ENCODE data around the gene RXRA. TPM values are rescaled to one million over a fixed set of nuclear protein-coding genes. Genes with fewer than 3 reads are reported as not detected.

The RXRA gene
- polyA plus RNA-seq, 1 of the 3 experiments (the other 2 are of a cell fraction) = 7.6 TPM

DNA sequence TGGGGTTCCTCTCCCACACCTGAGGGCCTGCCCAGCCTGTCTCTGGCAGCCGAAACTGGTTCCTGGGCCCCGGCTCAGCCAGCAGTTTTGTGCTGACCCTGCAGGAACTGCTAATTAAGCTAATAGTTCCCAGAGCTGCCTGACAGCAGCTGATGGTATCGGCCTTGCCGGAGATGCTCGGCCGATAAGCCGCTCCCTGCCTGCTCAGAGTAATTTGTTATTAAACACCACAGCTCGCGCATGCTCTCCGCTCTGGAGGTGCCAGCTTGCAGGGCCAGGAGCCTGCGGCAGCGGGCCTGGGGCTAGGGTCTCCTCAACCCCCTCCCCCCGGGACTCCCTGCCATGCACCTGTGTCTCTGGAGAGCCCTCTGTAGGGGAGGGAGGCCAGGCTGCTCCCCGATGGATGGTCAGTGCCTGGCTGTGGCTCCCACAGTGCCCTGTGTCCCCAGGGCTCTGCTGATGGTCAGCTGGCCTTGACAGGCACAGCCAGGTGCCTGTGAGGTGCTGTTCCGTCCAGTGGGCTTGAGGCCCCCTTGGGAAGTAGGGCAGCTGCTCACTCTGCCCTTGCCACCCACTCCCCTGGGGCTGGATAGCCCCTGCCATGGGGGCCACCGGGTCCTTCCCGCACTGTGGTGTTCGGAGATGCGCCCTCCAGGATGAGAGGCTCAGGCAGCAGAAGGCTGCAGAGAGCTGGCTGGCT is 41.7 kb downstream of the RXRA start (continued):
- TF ChIP-seq RAD21 (IDR thresholded peaks at IDR 0.05; ENCODE audit: low read length) (peak; percentile 15; the same call in 1 of the 2 replicates), RCOR1 (IDR thresholded peaks at IDR 0.05; ENCODE audit: low read length) (peak; percentile 95), JUND (IDR thresholded peaks at IDR 0.05) (no peak), SMC3 (IDR thresholded peaks at IDR 0.05; ENCODE audit: low read depth, low read length) (peak; percentile 17; the same call in 1 of the 2 replicates), ELF1 (IDR thresholded peaks at IDR 0.05) (no peak), NFIC (IDR thresholded peaks at IDR 0.05; ENCODE audit: borderline replicate concordance) (no peak; the same call in 1 of the 2 replicates)
- TF ChIP-seq, protein P1, sequence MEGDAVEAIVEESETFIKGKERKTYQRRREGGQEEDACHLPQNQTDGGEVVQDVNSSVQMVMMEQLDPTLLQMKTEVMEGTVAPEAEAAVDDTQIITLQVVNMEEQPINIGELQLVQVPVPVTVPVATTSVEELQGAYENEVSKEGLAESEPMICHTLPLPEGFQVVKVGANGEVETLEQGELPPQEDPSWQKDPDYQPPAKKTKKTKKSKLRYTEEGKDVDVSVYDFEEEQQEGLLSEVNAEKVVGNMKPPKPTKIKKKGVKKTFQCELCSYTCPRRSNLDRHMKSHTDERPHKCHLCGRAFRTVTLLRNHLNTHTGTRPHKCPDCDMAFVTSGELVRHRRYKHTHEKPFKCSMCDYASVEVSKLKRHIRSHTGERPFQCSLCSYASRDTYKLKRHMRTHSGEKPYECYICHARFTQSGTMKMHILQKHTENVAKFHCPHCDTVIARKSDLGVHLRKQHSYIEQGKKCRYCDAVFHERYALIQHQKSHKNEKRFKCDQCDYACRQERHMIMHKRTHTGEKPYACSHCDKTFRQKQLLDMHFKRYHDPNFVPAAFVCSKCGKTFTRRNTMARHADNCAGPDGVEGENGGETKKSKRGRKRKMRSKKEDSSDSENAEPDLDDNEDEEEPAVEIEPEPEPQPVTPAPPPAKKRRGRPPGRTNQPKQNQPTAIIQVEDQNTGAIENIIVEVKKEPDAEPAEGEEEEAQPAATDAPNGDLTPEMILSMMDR (IDR thresholded peaks at IDR 0.05) = no peak
- TF ChIP-seq, protein P2, sequence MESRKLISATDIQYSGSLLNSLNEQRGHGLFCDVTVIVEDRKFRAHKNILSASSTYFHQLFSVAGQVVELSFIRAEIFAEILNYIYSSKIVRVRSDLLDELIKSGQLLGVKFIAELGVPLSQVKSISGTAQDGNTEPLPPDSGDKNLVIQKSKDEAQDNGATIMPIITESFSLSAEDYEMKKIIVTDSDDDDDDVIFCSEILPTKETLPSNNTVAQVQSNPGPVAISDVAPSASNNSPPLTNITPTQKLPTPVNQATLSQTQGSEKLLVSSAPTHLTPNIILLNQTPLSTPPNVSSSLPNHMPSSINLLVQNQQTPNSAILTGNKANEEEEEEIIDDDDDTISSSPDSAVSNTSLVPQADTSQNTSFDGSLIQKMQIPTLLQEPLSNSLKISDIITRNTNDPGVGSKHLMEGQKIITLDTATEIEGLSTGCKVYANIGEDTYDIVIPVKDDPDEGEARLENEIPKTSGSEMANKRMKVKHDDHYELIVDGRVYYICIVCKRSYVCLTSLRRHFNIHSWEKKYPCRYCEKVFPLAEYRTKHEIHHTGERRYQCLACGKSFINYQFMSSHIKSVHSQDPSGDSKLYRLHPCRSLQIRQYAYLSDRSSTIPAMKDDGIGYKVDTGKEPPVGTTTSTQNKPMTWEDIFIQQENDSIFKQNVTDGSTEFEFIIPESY (IDR thresholded peaks at IDR 0.05; ENCODE audit: borderline replicate concordance, low read depth) = no peak

DNA sequence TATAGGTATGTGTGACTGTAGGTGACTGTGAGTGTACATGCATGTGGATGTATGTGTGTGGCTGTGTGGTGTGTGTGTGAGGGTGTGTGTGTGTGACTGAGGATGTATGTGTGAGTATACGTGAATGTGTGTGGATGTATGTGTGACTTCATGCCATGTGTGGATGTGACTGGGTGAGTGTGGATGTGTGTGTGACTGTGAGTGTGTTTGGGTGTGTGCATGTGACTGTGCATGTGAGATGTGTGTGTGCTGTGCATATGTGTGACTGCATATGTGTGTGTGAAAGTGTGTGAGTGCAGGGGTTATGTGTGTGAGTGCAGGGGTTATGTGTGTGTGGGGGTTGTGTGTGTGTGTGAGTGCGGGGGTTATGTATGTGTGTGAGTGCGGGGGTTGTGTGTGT is 42.3 kb downstream of the RXRA start:
- H3K9ac ChIP-seq = no peak overlapping the region
- DNase-seq = no peak
- no peaks in the 10 kb centered on the region for H3F3A ChIP-seq (replicated peaks; ENCODE audit: insufficient read depth)
- WGBS (ENCODE audit: low lambda C conversion rate) = 79% methylated on average over 3 of the region's 3 CpGs
- H3K4me3 ChIP-seq (ENCODE audit: low read depth in 2 of 2, low read length in 1 of 2) = no peak overlapping the region
- H3K27me3 ChIP-seq (ENCODE audit: insufficient read depth) = no peaks in the 10 kb centered on the region
- peaks cover 92% of the 10 kb centered on the region for H4K20me1 ChIP-seq (ENCODE audit: insufficient read depth)
- H3K36me3 ChIP-seq (replicated peaks in 1 of 2; ENCODE audit: control insufficient read depth in 1 of 2, insufficient read depth in 2 of 2, low read length in 1 of 2) = no peaks in the 10 kb centered on the region
- TF ChIP-seq SMC3 (IDR thresholded peaks at IDR 0.05; ENCODE audit: low read depth, low read length) (no peak), RCOR1 (IDR thresholded peaks at IDR 0.05; ENCODE audit: low read length) (no peak), RFX5 (IDR thresholded peaks at IDR 0.05; ENCODE audit: low read length) (no peak)
- TF ChIP-seq, protein P3, sequence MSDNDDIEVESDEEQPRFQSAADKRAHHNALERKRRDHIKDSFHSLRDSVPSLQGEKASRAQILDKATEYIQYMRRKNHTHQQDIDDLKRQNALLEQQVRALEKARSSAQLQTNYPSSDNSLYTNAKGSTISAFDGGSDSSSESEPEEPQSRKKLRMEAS (IDR thresholded peaks at IDR 0.05; ENCODE audit: low read depth) = no peak
- TF ChIP-seq, protein P4, sequence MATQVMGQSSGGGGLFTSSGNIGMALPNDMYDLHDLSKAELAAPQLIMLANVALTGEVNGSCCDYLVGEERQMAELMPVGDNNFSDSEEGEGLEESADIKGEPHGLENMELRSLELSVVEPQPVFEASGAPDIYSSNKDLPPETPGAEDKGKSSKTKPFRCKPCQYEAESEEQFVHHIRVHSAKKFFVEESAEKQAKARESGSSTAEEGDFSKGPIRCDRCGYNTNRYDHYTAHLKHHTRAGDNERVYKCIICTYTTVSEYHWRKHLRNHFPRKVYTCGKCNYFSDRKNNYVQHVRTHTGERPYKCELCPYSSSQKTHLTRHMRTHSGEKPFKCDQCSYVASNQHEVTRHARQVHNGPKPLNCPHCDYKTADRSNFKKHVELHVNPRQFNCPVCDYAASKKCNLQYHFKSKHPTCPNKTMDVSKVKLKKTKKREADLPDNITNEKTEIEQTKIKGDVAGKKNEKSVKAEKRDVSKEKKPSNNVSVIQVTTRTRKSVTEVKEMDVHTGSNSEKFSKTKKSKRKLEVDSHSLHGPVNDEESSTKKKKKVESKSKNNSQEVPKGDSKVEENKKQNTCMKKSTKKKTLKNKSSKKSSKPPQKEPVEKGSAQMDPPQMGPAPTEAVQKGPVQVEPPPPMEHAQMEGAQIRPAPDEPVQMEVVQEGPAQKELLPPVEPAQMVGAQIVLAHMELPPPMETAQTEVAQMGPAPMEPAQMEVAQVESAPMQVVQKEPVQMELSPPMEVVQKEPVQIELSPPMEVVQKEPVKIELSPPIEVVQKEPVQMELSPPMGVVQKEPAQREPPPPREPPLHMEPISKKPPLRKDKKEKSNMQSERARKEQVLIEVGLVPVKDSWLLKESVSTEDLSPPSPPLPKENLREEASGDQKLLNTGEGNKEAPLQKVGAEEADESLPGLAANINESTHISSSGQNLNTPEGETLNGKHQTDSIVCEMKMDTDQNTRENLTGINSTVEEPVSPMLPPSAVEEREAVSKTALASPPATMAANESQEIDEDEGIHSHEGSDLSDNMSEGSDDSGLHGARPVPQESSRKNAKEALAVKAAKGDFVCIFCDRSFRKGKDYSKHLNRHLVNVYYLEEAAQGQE (IDR thresholded peaks at IDR 0.05; ENCODE audit: low read depth, low read length) = no peak
- H3K27ac ChIP-seq (ENCODE audit: low read depth in 2 of 2, low read length in 1 of 2) = no peak overlapping the region
- H3K4me1 ChIP-seq (ENCODE audit: control insufficient read depth in 1 of 2, insufficient read depth in 2 of 2, low read depth in 1 of 2, low read length in 1 of 2) = peaks cover 32 to 66% of the 10 kb centered on the region in 2 experiments
- H3K9me2 ChIP-seq = no peaks in the 10 kb centered on the region
- no peak overlapping the region for H2AFZ ChIP-seq (ENCODE audit: low read depth)
- peaks cover 68% of the 10 kb centered on the region for H3K79me2 ChIP-seq (ENCODE audit: insufficient read depth)
- no peaks in the 10 kb centered on the region for H3K9me3 ChIP-seq
- ChIA-PET CTCF (interaction anchor here (1.2 to 3.0 kb wide), 4 partner anchors 38 to 198 kb away, joined by 3 to 20 read pairs (median 11); no protein-coding TSS in a partner anchor), POLR2A (interaction anchor here (0.6 to 1.5 kb wide), 6 partner anchors 12 to 107 kb away, joined by 3 to 7 read pairs (median 3); no protein-coding TSS in a partner anchor)
- no peak overlapping the region for H3K4me2 ChIP-seq
